D721Med (cell line): Measurements from ENCODE around the gene SORL1.

Source experiments
- DNase-seq: peaks from one replicate; pipeline ENCODE4 v3.0.0; 2011; ENCODE audit warnings: low spot score; ENCODE audit not compliant: insufficient read length
- FAIRE-seq: peaks from 2 replicates; lab custom pipeline; 2011; peaks lifted over from hg19 to GRCh38; lab: Jason Lieb, UNC
- TF ChIP-seq, protein P1 (sequence below): IDR thresholded peaks from 2 replicates; pipeline ENCODE4 v1.5.1; 2012; ENCODE audit warnings: mild to moderate bottlenecking, control low read depth; ENCODE audit not compliant: insufficient read depth; ENCODE audit errors: missing control alignments

SORL1 gene

DNA sequence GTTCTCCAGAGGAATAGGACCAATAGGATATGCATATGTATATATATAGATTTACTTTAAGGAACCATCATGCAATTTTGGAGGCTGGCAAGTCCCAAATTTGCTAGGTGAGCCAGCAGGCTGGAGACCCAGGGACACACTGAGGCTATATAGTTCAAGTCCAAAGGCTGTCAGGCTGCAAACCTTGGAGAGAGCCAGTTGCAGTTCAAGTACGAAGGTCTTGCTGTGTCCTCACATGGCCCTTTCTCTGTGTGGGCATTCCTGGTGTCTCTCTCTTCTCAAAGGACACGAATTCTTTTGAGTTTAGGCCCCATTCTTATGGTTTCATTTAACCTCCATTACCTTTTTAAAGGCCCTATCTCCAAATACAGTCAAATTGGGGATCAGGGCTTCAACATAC, 135.1 kb downstream of the SORL1 start:
- TF ChIP-seq, protein P1, sequence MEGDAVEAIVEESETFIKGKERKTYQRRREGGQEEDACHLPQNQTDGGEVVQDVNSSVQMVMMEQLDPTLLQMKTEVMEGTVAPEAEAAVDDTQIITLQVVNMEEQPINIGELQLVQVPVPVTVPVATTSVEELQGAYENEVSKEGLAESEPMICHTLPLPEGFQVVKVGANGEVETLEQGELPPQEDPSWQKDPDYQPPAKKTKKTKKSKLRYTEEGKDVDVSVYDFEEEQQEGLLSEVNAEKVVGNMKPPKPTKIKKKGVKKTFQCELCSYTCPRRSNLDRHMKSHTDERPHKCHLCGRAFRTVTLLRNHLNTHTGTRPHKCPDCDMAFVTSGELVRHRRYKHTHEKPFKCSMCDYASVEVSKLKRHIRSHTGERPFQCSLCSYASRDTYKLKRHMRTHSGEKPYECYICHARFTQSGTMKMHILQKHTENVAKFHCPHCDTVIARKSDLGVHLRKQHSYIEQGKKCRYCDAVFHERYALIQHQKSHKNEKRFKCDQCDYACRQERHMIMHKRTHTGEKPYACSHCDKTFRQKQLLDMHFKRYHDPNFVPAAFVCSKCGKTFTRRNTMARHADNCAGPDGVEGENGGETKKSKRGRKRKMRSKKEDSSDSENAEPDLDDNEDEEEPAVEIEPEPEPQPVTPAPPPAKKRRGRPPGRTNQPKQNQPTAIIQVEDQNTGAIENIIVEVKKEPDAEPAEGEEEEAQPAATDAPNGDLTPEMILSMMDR: no peak
- FAIRE-seq (no peak), DNase-seq (no peak)

DNA sequence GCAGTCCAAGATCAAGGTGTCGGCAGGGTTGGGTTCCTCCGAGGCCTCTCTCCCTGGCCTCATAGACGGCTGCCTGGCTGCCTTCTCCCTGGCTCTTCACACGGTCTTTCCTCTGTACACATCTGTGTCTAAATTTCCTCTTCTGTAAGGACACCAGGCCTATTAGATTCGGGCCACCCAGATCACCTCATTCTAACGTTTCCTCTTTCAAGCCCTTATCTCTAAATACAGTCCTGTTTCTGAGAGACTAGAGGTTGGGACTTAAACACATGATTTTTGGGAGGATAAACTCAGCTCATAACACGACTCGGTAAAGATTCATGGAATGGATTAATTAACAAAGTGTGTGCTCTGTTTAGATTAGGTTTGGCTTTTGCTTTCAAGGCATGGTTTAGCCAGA, 136.6 kb downstream of the SORL1 start:
- FAIRE-seq: no peak
- TF ChIP-seq, protein P1: no peak

DNA sequence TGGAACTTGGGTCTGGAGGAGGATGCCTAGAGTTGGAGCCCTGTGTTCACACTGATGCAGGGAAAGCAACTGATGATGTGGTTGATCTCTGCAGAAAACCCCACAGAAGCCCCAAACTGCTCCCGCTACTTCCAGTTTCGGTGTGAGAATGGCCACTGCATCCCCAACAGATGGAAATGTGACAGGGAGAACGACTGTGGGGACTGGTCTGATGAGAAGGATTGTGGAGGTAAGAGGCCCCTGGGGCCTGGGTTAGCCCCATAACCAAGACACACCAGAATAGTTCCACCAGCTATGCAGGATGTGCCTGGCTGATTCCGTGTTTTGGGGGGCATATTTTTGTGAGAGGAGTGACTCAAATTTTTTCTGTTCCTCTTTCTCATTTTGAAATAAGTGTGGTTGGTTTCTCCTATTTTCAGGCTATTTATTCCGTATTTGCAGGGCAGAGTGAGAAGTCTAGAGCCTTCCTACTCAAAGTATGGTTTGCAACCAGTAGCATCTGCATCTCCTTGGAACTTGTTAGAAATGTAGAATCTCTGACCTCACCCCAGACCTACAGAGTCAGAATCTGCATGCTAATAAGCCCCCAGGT, 137.9 kb downstream of the SORL1 start:
- TF ChIP-seq, protein P1: no peak
- DNase-seq (no peak), FAIRE-seq (no peak)

More for the DNA sequence above, 136.6 kb downstream of the SORL1 start:
- no peak for DNase-seq

DNA sequence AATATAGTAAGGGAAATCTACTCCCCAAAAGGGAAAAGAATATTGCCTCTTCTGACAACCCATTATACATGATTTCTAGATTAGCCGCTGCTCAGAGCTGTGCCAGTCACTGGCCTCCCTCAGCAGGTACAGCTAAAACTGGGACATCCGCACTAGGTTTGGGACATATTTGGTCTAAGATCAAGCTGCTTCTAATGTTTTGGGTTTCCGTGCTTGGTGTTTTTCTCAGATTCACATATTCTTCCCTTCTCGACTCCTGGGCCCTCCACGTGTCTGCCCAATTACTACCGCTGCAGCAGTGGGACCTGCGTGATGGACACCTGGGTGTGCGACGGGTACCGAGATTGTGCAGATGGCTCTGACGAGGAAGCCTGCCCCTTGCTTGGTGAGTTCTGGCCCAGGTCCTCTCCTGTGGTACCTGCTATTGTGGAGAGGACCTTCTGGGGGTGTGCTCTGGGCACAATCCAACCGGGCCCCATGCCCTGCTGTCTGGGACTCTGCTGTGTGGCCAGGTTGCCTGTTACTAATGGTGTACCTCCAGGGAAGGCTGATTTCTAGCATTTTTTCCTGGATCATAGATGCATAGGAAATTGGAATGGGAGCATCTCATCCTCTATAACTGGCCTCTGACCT, 138.8 kb downstream of the SORL1 start:
- TF ChIP-seq, protein P1: no peak
- FAIRE-seq (no peak), DNase-seq (no peak)

DNA sequence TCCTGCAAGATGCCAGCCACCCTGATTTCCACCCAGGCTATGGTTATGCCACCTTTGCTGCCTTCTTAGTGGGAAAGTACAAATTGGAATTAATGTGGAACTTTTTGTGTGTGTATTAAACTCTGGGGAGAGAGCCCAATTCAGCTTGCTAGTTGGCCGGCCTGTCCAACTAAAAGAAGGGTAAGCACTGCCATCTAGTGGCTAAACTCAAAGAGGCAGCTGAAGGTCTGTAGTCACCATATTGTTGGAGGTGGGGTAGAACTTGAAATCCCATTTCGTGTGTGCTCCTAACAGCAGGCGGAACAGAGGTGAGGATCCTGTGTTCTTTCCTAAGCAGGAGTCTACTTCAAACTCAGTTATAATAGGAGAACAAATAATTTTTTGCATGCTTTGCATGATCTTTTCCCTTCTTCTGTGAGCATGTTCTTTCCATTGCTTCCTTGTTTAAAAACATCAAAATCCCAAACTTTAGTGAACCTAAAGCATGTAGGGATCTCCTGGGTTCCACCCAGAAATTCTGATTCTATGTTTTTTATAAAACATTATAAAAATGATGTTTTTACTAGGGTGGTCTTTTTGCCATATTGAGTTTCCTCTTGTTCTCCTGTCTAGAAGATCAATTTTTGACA, 139.4 kb downstream of the SORL1 start:
- TF ChIP-seq, protein P1: peak; percentile 90
- FAIRE-seq (no peak), DNase-seq (peak; percentile 71)

DNA sequence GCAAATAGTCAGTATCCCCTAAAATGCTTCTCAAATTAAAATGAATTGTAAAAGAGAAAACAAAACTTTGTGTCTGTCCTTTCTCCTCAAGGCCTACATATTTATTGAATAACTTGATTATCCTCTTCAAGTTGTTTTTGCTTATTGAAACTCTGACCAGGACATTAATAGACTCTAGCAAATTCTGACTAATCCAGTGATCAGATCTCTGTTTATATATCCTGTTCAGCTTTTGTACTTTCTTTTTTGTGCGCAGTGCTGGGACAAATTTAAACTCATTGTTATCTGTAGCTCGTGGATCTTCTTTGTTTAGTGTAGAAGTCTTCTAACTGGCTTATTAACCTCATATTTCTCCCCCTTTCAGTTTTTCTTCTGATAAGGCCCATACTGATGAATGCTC, 140.6 kb downstream of the SORL1 start:
- DNase-seq (no peak), FAIRE-seq (no peak)

More for the DNA sequence above, 140.6 kb downstream of the SORL1 start:
- TF ChIP-seq, protein P1: no peak
